ENCODE measurements around the gene GHRH. TPM values are rescaled to one million over a fixed set of nuclear protein-coding genes. Genes with fewer than 3 reads are reported as not detected.

The GHRH gene
- total RNA-seq (not detected), polyA plus RNA-seq (under 1 TPM in 1 of 2 donors, not detected in 1; 0.80 TPM)

DNA sequence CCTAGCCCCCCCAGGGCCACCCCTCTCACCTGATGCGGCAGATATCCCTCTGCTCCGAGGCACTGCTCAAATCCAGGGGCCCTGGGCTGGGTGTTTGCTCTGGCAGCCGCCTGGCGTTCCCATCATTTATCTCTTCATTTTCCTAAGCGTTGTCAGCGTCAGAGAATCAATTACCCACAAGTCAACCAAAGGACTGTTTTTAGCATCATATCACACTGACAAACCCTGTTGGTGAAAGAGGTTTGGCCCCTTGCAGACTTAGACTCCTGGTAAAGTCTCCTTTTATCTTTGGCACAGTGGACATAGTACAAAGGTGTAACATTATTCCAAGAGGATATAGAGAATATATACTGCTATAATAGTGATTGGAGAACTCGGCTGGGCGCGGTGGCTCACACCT is at the start of gene GHRH:
Gene GHRH, minus strand, starts transcription at position 101 of the 400 bp plus-strand sequence. CDS start 4,925 bp downstream, outside the sequence.
- TF ChIP-seq, protein P1, sequence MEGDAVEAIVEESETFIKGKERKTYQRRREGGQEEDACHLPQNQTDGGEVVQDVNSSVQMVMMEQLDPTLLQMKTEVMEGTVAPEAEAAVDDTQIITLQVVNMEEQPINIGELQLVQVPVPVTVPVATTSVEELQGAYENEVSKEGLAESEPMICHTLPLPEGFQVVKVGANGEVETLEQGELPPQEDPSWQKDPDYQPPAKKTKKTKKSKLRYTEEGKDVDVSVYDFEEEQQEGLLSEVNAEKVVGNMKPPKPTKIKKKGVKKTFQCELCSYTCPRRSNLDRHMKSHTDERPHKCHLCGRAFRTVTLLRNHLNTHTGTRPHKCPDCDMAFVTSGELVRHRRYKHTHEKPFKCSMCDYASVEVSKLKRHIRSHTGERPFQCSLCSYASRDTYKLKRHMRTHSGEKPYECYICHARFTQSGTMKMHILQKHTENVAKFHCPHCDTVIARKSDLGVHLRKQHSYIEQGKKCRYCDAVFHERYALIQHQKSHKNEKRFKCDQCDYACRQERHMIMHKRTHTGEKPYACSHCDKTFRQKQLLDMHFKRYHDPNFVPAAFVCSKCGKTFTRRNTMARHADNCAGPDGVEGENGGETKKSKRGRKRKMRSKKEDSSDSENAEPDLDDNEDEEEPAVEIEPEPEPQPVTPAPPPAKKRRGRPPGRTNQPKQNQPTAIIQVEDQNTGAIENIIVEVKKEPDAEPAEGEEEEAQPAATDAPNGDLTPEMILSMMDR (IDR thresholded peaks at IDR 0.05): no peak
- Histone ChIP-seq H3K27me3 (no peaks in the 10 kb centered on the region), H3K9me3 (no peaks in the 10 kb centered on the region), H3K27ac (no peak within 1 kb of the TSS), H3K4me3 (no peak within 1 kb of the TSS), H3K4me1 (no peaks in the 10 kb centered on the region), H3K36me3 (no peaks in the 10 kb centered on the region)
- FAIRE-seq: no peak
- intact Hi-C loops (cut with DNase I): loop anchor here in 1 of 3 donors (10.0 kb wide), 1 partner anchor 273 kb away; no protein-coding TSS in a partner anchor
- no peak for ATAC-seq
- 42% methylated on average over 9 of the region's 9 CpGs for WGBS, 2 donors
- DNase-seq: no peak

GRCh38 chr20:37310951-37311350 is 49.3 kb upstream of the GHRH start:
- Histone ChIP-seq H3K27ac (no peak overlapping the region), H3K27me3 (no peaks in the 10 kb centered on the region), H3K36me3 (no peaks in the 10 kb centered on the region), H3K9me3 (no peaks in the 10 kb centered on the region), H3K4me3 (no peak overlapping the region), H3K4me1 (peaks cover 4 to 25% (median 10%) of the 10 kb centered on the region in 3 donors)
- ATAC-seq: no peak
- intact Hi-C loops (cut with DNase I): no loop called here
- WGBS, 2 donors: 89 to 91% methylated on average over 11 of the region's 11 CpGs
- TF ChIP-seq, protein P1 (IDR thresholded peaks at IDR 0.05): no peak
- no peak for FAIRE-seq
- no peak for DNase-seq

DNA sequence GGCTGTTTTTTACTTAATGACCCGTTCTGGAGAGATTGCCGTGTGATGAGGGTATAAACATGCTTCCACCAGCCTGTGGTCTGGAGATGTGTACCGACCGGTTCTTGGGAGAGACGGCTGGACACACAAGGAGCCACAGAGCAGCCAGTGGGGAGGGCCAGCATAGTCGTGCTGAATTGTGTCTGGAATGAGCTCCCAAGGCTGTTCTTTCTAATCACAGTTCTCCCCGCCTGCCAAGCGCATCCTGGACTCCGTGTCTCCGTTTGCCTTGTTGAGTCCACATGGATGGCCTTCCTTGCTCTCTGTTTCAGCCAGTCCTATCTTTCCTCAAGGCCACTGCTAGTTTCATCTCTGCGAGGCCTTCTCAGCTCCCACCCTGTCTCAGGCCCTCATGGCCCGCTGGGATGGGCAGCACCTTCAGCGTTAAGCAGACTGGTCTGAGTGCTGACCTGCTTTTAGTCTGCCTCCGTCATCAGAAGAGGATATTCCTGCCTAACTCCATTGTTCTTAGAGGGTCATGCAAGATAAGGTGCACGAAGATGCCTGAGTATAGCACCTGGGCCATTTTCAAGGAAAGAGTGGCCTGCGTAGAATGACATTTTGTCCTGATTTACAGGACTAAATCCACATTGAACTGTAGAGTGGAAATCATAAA is 48.4 kb upstream of the GHRH start:
- intact Hi-C loops (cut with DNase I): no loop called here
- no peak overlapping the region for H3K27ac ChIP-seq
- peaks cover 4 to 30% (median 10%) of the 10 kb centered on the region in 3 donors for H3K4me1 ChIP-seq
- no peaks in the 10 kb centered on the region for H3K36me3 ChIP-seq
- WGBS, 2 donors: 79 to 80% methylated on average over 16 of the region's 16 CpGs
- DNase-seq: no peak
- TF ChIP-seq, protein P1 (IDR thresholded peaks at IDR 0.05): no peak
- H3K4me3 ChIP-seq: no peak overlapping the region
- no peak for ATAC-seq
- no peaks in the 10 kb centered on the region for H3K27me3 ChIP-seq
- H3K9me3 ChIP-seq: no peaks in the 10 kb centered on the region
- no peak for FAIRE-seq

DNA sequence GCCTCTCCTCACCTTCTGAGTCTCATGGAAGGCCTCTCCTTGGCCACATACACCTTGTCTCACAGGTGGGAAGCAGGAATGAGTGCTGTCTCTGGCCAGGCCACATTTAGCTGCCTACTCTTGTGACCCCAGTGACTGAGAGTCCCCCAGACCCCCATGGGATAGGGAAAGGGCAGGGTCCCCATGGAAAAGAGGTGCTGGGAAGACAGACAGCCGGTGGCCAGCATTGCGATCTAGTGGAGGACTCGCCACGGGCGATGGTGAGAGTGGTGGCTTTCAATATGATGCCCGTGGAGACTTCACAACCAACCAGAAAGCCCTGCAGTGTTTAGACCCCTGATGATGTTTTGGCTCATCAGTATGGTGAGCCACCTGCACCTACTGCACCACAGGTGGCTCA is 47.7 kb upstream of the GHRH start:
- Histone ChIP-seq H3K4me3 (no peak overlapping the region), H3K9me3 (no peaks in the 10 kb centered on the region), H3K4me1 (peaks cover 4 to 35% (median 12%) of the 10 kb centered on the region in 3 donors), H3K27ac (peak overlapping the region in 2 of 4 donors; percentile 73 to 77), H3K27me3 (no peaks in the 10 kb centered on the region), H3K36me3 (no peaks in the 10 kb centered on the region)
- ATAC-seq (no peak), FAIRE-seq (no peak), DNase-seq (no peak)
- TF ChIP-seq, protein P1 (IDR thresholded peaks at IDR 0.05): no peak
- 95 to 98% methylated on average over 6 of the region's 6 CpGs for WGBS, 2 donors
- intact Hi-C loops (cut with DNase I): no loop called here

Data from pancreas (tissue), 10 donors.